ENCODE results near the gene TECPR1.

DNA sequence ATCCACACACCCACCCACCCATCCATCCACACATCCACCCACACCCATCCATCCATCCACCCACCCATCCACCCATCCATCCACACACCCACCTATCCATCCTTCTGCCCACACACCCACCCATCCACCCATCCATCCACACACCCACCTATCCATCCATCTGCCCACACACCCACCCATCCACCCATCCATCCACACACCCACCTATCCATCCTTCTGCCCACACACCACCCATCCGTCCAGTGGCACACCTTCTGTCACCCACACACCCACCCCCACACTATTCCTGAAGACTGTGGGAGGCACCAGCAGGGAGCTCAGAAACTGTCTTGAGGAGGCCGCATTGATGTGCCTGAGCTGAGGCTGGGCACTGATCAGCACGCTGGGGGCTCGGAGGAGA, 9.1 kb downstream of the TECPR1 start:
- no peak for TF ChIP-seq POLR2A (IDR thresholded peaks at IDR 0.05)
- TF ChIP-seq, protein P1, sequence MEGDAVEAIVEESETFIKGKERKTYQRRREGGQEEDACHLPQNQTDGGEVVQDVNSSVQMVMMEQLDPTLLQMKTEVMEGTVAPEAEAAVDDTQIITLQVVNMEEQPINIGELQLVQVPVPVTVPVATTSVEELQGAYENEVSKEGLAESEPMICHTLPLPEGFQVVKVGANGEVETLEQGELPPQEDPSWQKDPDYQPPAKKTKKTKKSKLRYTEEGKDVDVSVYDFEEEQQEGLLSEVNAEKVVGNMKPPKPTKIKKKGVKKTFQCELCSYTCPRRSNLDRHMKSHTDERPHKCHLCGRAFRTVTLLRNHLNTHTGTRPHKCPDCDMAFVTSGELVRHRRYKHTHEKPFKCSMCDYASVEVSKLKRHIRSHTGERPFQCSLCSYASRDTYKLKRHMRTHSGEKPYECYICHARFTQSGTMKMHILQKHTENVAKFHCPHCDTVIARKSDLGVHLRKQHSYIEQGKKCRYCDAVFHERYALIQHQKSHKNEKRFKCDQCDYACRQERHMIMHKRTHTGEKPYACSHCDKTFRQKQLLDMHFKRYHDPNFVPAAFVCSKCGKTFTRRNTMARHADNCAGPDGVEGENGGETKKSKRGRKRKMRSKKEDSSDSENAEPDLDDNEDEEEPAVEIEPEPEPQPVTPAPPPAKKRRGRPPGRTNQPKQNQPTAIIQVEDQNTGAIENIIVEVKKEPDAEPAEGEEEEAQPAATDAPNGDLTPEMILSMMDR (IDR thresholded peaks at IDR 0.05): no peak
